ENCODE data around the gene DDX20.
"Not testable (repeated sequence)": the region's sequence is repeated elsewhere in the genome, so short reads cannot be mapped to it uniquely, and the experiment has no call there.

Gene DDX20

DNA sequence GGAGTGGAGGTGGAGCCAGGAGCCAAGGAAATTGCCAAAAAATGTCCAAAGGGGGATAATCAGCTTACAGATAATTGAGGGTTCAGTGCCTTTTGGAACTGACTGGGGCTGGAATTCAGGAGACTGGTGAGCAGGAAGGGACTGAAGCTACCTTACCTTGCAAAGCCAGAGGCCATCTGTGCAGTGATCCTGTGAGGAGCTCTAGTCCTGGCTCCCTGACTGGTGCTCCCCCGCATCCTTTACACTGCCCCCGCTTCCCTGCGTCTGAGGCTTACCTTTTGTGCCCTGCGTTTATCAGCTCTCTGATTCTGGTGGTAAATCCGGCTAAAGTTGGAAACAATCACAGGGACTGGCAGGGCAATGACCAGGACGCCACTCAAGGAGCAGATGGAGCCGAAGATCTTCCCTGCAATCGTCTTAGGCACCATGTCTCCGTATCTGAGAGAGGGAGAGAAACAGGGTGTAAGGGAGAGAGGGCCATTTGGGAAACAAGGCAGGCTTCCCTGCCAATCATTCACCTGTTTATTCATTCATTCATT is 31.0 kb downstream of the DDX20 start:
- no peak for DNase-seq (ENCODE audit: low read depth in 2 of 2, low spot score in 1 of 2)

GRCh38 chr1:111789142-111789541 is 33.4 kb downstream of the DDX20 start:
- no peak for DNase-seq (ENCODE audit: low read depth in 2 of 2, low spot score in 1 of 2)

DNA sequence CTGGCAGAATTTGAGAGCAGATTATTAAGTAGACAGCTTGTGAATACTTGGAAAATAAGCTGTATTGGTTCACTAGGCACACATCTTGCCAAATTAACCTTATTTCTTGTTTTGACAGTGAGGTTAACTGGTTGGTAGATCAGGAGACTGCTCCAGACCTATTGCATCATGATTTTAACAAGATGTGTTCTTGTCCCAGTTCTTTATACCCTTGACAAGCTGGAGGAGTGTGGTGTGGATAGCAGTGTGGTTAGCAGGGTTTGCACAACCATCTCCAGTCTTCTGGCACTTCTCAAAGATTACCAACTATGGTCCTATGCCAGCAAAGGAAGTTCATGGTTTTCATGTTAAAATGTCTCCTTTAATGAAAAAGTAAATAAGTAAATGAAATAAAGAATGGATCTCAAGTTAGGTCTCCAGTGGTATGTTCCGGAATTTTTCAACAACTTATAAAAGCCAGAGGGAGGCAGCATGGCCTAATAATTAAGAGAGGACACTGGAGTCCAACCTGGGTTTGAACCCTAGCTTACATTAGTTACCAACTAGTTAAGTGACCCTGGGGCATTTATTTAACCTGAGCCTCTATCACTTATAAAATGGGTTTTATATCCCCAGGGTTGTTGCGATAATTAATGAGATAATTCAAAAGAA is 34.1 kb downstream of the DDX20 start:
- DNase-seq (ENCODE audit: low read depth in 2 of 2, low spot score in 1 of 2), result no peak

- no peak for DNase-seq (ENCODE audit: low read depth in 2 of 2, low spot score in 1 of 2)
Measured at GRCh38 chr1:111791776-111792175, 36.1 kb downstream of the DDX20 start.

- DNase-seq (ENCODE audit: low read depth in 2 of 2, low spot score in 1 of 2), result no peak
Measured at GRCh38 chr1:111792249-111792648, 36.5 kb downstream of the DDX20 start.

DNA sequence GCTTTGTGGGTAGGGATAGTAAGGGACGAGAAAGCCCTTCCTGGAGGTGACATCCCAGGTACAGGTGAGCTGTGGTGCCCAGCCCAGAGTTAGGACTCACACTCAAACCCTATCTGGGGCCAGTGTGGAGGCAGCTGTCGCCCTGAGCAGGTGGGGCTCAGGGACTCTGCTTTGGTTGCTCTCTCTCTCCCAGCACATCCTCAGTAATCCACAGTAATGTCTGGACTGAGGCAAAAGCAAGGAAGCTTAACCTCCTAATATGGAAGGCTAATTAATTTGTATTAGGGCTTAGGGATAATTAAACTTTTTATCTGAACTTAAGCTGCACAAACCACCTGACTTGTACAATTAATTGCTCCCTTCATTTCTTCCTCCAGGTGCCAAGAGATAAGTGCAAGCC is 38.2 kb downstream of the DDX20 start:
- no peak for DNase-seq (ENCODE audit: low read depth in 2 of 2, low spot score in 1 of 2)

- DNase-seq (ENCODE audit: low read depth in 2 of 2, low spot score in 1 of 2), result no peak
Measured at GRCh38 chr1:111795401-111795800, 39.7 kb downstream of the DDX20 start.

DNA sequence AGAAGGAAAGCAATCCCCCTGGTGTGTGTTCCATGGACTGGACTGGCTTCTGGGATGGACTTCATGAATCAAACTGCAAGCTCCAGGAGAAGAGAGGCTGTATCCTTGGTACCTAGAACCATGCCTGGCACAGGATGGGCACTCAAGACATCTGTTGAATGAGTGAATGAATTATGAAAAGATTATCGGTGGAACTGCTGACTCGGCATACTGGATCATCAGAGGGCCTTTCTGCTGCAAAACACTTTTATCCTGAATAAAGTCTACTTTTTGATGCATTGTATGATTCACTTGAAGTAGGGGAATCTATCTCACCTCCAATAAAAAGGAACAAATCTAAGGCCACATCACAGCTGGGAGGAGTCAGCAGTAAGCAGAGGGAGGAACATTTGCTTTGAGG is 42.9 kb downstream of the DDX20 start:
- no peak for DNase-seq (ENCODE audit: low read depth in 2 of 2, low spot score in 1 of 2)

- not testable (repeated sequence) for DNase-seq (ENCODE audit: low read depth in 2 of 2, low spot score in 1 of 2)
Measured at GRCh38 chr1:111799722-111800121, 44.0 kb downstream of the DDX20 start.

DNA sequence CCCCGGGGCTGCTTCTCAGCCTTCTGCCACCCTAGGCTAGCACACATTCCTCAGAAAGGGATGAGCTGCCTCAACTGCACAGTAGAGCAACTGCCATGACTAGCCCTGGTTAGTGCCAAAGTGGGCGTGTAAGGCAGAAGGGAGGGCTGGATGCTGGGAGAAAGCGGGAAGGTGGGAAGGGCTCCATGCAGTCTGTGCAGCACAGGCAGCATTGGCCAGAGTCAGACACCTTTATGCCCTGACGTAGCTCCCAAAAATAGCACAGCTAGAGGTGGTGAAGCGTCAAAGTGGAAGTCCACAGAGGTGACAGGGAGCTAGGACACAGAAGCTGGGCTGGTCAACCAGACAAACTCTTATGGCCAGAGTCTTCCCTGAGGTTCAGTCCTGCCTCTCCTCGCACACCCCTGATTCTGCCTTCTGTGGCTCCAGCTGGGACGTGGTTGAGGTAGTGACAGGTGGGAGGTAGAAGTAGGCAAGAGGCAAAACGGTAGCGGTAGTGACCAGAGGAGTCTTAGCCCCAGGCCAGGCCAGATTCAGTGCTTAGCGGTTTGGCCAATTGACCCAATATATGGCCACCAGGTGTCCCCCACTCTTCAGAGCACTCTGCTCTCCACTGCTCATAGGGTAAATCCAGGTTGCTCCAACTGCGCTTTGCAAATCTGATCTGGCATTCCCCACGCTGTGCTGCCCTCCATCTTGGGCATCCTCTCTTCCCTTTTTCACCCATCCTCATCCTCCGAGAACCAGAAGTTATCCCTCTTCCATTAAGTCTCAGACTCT is 45.6 kb downstream of the DDX20 start:
- DNase-seq (ENCODE audit: low read depth in 2 of 2, low spot score in 1 of 2), result no peak

GRCh38 chr1:111802110-111802509 is 46.4 kb downstream of the DDX20 start:
- no peak for DNase-seq (ENCODE audit: low read depth in 2 of 2, low spot score in 1 of 2)

GRCh38 chr1:111802984-111803383 is 47.3 kb downstream of the DDX20 start:
- DNase-seq (ENCODE audit: low read depth in 2 of 2, low spot score in 1 of 2), result no peak

GRCh38 chr1:111803951-111804350 is 48.2 kb downstream of the DDX20 start:
- no peak for DNase-seq (ENCODE audit: low read depth in 2 of 2, low spot score in 1 of 2)

GRCh38 chr1:111804776-111805175 is 49.1 kb downstream of the DDX20 start:
- DNase-seq (ENCODE audit: low read depth in 2 of 2, low spot score in 1 of 2), result no peak

DNA sequence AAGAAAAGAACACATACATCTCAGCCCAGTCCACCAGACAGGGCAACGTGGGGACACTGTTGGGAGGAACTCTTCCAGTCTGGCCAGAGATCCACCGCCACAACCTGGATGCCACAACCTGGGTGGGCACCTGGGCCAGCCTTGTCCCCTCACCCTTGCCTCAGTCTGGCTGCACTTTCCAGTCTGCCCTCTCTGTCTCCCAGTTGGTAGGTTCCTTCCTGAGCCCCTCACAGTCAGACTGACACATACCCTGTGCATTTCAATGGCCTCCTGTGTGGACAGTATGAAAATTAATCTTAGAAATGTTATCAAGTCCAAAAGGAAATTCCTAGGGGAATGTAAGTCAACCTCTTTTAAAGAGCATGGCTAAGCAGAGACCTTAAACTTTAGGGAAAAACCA is 49.5 kb downstream of the DDX20 start:
- no peak for DNase-seq (ENCODE audit: low read depth in 2 of 2, low spot score in 1 of 2)

DNA sequence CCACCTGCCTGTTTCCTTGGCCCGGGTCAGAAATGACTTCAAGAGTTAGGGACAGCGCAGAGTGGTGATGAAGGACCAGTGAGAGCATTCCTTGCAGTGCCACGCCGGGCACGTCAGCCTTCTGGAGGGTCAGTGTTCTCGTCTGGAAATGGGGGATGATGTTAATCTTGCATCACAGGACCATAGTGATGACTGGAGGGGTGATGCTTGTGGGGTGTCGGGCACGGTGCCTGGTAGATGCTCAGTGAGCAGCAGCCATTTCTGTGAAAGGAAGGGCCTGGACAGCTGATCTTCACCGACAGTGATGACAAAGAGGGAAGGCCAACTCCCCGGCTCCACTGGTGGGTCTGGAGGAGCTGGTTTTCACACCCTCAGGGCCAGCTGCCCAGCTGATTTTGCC is 56.2 kb downstream of the DDX20 start:
- no peak for DNase-seq (ENCODE audit: low read depth in 2 of 2, low spot score in 1 of 2)

GRCh38 chr1:111812306-111812705 is 56.6 kb downstream of the DDX20 start:
- DNase-seq (ENCODE audit: low read depth in 2 of 2, low spot score in 1 of 2), result no peak

DNA sequence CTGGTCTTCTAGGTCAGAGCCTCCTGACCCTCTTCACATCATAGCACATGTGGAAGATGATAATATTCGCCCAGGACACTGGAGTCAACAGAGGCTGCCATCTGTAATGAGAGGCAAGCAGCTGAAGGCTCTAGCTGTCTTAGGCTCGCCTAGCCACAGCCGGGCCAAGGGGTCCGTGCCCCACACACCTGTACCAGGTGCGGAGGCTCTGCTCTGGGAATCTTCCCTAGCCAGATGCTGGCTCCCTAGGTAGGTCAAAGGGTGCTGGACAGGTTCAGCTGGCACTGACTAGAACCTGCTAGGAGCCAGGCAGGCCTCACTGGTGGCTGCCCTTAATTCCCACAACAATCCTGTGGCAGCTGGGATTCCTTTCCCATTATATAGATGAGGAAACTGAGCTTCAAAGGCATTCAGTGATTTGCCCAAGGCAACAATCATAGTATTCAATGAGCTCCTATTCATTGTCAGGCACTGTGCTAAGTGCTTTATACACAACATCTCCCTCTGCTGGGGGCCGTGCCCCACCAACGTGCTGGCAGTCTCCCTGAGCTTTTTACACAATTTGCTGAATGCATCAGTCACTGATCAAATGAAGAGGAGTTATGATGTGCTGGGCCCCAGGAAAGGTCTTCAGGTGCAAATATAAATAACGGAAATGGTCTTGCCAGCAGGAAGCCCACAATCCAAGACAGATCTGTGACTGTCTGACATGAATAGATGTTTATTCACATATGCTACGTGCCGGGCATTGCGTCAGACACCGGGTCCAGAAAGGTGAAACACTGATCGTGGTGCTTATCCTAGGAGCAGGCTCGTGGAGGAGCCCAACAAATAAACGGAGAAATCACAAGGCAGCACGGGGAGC is 58.0 kb downstream of the DDX20 start:
- DNase-seq (ENCODE audit: low read depth in 2 of 2, low spot score in 1 of 2), result no peak

GRCh38 chr1:111814305-111814628 is 58.6 kb downstream of the DDX20 start:
- DNase-seq (ENCODE audit: low read depth in 2 of 2, low spot score in 1 of 2), result no peak

DNA sequence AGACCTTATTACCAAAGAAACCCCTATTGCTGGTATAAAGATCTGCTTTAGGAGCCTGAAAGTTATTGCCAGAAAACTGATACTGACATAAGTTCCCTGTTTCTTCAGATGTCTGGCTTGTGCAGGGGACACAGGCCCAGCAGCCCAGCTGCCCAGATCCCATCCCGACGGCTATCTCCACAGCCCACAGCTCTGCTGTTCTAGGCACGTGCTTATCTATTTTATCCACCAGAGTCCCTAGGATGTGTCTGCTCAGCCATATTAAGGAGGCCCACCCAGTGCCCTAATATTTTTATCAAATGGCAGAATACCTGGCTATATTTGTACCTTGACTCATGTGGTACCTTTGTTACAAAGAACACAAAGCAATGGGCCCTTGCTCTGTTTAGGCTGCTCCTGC is 58.9 kb downstream of the DDX20 start:
- DNase-seq (ENCODE audit: low read depth in 2 of 2, low spot score in 1 of 2), result no peak

All from stimulated activated CD8-positive, alpha-beta memory T cell treated with anti-CD3 and anti-CD28 coated beads, Interleukin-4, amount 100 ng/mL, for 4 hours (primary cell).